C1 segment of cervical spinal cord (tissue), 14 donors: ENCODE data around the gene NFYA.
"Not testable (repeated sequence)": the region's sequence is repeated elsewhere in the genome, so short reads cannot be mapped to it uniquely, and the experiment has no call there.

ENCODE experiments used
- DNase-seq, 14 donors: peaks; one replicate each; lab custom pipeline; 2025; lab: John Stamatoyannopoulos, UW

Gene NFYA

GRCh38 chr6:41115027-41115426 is 42.3 kb downstream of the NFYA start:
- DNase-seq = not testable (repeated sequence)

GRCh38 chr6:41119508-41119907 is 46.7 kb downstream of the NFYA start:
- DNase-seq = no peak

GRCh38 chr6:41120058-41120457 is 47.3 kb downstream of the NFYA start:
- DNase-seq = no peak

- no peak for DNase-seq
Measured at GRCh38 chr6:41122373-41122772, 49.6 kb downstream of the NFYA start.

- DNase-seq = no peak
Measured at GRCh38 chr6:41122918-41123317, 50.1 kb downstream of the NFYA start.

GRCh38 chr6:41125282-41125681 is 52.5 kb downstream of the NFYA start:
- no peak for DNase-seq

GRCh38 chr6:41132254-41132653 is 59.5 kb downstream of the NFYA start:
- no peak for DNase-seq

GRCh38 chr6:41135062-41135832 is 62.5 kb downstream of the NFYA start:
- no peak for DNase-seq

GRCh38 chr6:41136911-41137310 is 64.1 kb downstream of the NFYA start:
- DNase-seq = no peak

- DNase-seq = no peak
Measured at GRCh38 chr6:41147917-41148316, 75.1 kb downstream of the NFYA start.
